Skeletal muscle satellite cell (primary cell): ENCODE measurements around the gene TCFL5.
A peak's percentile ranks its signal among the peaks of the same experiment; 100 is the strongest.
"Not testable (repeated sequence)": the region's sequence is repeated elsewhere in the genome, so short reads cannot be mapped to it uniquely, and the experiment has no call there.

ENCODE experiments used
- H3K27me3 ChIP-seq: 2 replicates; pipeline ENCODE4 v1.7.0; 2013; ENCODE audit warnings: low read length; ENCODE audit not compliant: control insufficient read depth, insufficient read depth
- H3K36me3 ChIP-seq: 2 replicates; pipeline ENCODE4 v1.7.0; 2013; ENCODE audit warnings: mild to moderate bottlenecking, control low read depth, low read length; ENCODE audit not compliant: insufficient read depth
- H3K4me1 ChIP-seq: 2 replicates; pipeline ENCODE4 v1.7.0; 2013; ENCODE audit warnings: low read length; ENCODE audit not compliant: control insufficient read depth, insufficient read depth
- H3K4me2 ChIP-seq: 2 replicates; pipeline ENCODE4 v1.7.0; 2013; ENCODE audit warnings: mild to moderate bottlenecking, low read length
- H3K4me3 ChIP-seq: 2 replicates; pipeline ENCODE4 v1.7.0; 2013; ENCODE audit warnings: low read length
- H3K9ac ChIP-seq: 2 replicates; pipeline ENCODE4 v1.7.0; 2013; ENCODE audit warnings: mild to moderate bottlenecking, low read depth, low read length, moderate library complexity
- H3K9me3 ChIP-seq: replicated peaks from 2 replicates; pipeline ENCODE4 v1.7.0; 2013; ENCODE audit warnings: mild to moderate bottlenecking, control low read depth, low read length

The TCFL5 gene

DNA sequence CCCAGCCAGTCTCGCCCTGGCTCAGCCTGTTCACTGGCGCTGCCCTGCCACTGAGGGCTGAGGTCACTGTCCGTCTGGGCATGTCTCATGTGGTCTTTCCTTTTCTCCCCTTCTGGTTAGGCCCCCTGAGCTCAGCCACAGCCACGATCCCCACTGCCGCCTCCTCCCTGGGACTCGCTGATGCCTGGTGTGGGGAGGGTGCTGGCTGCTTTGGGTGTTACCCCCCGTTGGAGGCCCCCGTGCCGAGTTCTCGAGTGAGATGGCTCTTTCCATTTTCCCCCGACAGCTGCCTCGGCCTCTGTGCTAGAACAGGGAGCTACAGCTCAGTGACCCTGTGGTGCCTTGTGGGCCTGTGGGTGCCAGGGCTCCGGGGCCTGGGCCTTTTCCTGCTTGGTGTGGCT lies 14.9 kb upstream of the TCFL5 start:
- no peaks in the 10 kb centered on the region for H3K27me3 ChIP-seq
- H3K4me2 ChIP-seq, result no peak overlapping the region
- no peaks in the 10 kb centered on the region for H3K9me3 ChIP-seq
- no peak overlapping the region for H3K4me3 ChIP-seq
- peaks cover 10% of the 10 kb centered on the region for H3K36me3 ChIP-seq
- H3K9ac ChIP-seq, result no peak overlapping the region
- peaks cover 11% of the 10 kb centered on the region for H3K4me1 ChIP-seq

DNA sequence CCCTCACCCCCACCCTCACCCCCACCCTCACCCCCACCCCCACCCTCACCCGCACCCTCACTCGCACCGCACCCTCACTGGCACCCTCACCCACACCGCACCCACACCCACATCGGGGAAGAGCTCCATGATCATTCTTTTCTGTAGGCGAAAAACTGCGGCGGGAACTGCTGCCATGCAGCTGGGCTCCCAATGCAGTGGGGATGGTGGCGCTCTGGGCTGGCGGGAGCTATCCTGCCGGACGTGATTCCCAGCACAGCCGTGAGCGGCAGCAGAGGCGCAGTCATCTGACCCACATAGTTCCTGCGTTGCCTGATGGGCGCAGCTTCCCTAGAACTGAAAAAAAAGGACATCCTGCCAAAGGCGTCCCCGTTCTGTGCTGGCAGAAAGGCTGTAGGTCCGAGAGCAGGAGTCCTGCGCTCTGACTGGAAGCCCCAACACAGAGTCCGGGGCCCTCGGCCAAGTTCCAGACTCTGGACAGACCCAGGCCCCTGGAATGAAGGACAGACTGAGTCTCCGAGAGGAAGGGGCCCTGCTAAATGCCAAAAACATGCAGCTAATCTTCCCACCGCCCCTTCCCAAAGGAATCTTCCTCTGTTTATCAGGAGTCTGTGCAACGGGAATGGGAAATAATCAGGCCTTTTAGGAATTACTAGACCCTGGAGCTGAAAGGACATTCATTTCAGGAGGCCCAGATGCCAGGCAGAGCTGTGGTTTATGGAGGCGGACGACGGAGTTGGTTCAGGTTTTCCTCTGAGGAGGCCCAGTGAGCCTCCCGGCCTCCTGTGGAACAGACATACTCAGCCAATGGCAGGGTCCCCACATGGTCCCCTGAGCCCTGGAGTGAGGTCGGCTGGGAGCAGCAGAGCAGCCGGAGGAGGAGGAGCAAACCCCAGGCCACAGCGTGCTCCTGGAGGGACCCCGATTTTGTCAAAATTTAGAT lies 14.1 kb upstream of the TCFL5 start:
- no peaks in the 10 kb centered on the region for H3K9me3 ChIP-seq
- peaks cover 11% of the 10 kb centered on the region for H3K4me1 ChIP-seq
- H3K4me2 ChIP-seq, result peak overlapping the region; percentile 50
- peaks cover 8% of the 10 kb centered on the region for H3K36me3 ChIP-seq
- no peaks in the 10 kb centered on the region for H3K27me3 ChIP-seq
- H3K9ac ChIP-seq, result peak overlapping the region; percentile 66
- H3K4me3 ChIP-seq, result no peak overlapping the region

DNA sequence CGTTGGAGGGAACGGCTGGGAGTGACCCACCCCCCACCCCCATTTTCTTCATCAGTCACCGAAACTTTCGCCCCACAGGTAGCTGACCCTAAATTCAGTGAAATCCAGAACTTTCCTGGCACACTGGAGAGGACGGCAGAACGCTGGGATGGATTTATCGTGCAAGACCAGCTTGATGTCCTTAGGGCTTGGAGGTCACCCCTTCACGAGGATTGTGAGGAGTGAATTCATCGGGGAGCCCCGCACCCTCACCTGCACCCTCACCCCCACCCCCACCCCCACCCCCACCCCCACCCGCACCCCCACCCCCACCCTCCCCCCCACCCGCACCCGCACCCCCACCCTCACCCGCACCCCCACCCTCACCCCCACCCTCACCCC lies 13.3 kb upstream of the TCFL5 start:
- H3K36me3 ChIP-seq, result peaks cover under 1% of the 10 kb centered on the region
- no peaks in the 10 kb centered on the region for H3K27me3 ChIP-seq
- H3K9ac ChIP-seq, result no peak overlapping the region
- no peak overlapping the region for H3K4me2 ChIP-seq
- no peak overlapping the region for H3K4me3 ChIP-seq
- H3K9me3 ChIP-seq, result no peaks in the 10 kb centered on the region
- H3K4me1 ChIP-seq, result peaks cover 11% of the 10 kb centered on the region

DNA sequence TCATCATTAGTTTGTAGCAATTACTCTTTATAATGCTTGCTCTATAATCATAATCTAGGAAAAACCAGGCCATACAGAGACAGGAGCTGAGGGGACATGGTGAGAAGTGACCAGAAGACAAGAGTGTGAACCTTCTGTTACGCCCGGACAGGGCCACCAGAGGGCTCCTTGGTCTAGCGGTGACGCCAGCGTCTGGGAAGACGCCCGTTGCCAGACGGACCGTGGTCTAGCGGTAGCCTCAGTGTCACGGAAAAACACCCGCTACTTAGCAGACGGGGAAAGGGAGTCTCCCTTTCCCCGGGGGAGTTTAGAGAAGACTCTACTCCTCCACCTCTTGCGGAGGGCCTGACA lies 12.0 kb upstream of the TCFL5 start:
- not testable (repeated sequence) for H3K36me3 ChIP-seq, H3K27me3 ChIP-seq, H3K4me3 ChIP-seq, H3K9me3 ChIP-seq, H3K9ac ChIP-seq
- peaks cover 11% of the 10 kb centered on the region for H3K4me1 ChIP-seq
- peak overlapping the region; percentile 3 for H3K4me2 ChIP-seq

DNA sequence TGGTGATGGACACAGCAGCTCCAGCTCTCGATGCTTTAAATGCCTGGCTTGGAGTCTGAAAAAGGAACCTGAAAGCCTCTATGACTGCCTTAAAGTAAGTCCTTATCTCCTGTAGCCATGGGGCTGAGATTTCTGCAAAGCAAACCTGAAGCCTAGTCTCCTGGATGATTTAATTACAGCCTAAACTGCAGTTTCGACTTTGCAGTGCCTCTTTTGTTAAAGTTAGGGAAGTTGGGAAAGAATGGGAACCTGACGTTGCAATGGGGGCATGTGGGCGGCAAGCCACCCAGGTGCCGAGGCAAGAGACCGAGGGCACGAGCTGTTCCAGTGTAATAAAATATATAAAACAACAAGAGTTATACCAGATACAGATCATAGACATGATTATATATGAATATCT lies 11.7 kb upstream of the TCFL5 start:
- Histone ChIP-seq H3K27me3 (no peaks in the 10 kb centered on the region), H3K9ac (no peak overlapping the region), H3K4me1 (peaks cover 11% of the 10 kb centered on the region), H3K9me3 (no peaks in the 10 kb centered on the region), H3K4me3 (no peak overlapping the region), H3K4me2 (no peak overlapping the region), H3K36me3 (no peaks in the 10 kb centered on the region)

DNA sequence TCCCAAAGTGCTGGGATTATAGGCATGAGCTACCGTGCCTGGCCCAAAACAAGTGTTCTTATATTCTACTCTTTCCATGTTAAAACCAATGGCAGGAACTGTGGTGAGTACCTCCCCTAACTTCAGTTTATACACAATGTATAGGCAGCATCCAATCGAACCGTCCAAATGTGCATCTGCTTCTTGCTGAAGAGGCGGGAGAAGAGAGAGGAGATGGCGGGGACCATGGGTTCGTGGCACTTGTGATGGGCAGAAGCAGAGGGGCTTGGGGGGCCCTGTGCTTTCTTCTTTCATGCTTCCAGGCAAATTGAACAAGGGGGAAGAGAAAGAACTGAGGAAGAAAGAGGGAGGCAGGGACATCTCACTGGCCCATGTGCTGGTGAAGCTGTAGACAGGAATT lies 11.2 kb upstream of the TCFL5 start:
- Histone ChIP-seq H3K4me2 (no peak overlapping the region), H3K9me3 (no peaks in the 10 kb centered on the region), H3K36me3 (no peaks in the 10 kb centered on the region), H3K4me3 (no peak overlapping the region), H3K4me1 (peaks cover 11% of the 10 kb centered on the region), H3K9ac (no peak overlapping the region), H3K27me3 (no peaks in the 10 kb centered on the region)

DNA sequence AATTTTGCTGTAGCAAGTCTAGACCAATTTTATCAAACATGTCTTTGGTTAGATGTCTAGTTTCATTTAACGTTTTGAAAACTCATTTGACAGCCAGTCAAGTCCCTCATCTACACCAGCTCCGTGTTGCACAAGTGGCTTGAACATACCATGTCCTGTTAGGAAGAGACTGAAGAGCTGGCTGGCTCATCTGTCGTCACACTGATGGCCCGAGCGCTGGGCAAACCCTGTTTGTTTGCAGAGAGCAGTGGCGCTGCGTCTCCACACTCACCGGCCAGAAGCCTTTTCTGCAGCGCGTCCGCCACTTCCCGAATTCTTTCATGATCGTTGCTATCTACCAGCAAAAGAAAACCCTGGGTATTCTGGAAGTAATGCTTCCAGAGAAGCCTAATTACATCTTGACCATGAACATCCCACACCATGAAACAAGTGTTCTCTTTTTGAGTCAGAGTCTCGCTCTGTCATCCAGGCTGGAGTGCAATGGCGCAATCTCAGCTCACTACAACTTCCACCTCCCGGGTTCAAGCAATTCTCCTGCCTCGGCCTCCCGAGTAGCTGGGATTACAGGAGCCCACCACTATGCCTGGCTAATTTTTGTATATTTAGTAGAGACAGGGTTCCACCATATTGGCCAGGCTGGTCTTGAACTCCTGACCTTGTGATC lies 10.7 kb upstream of the TCFL5 start:
- Histone ChIP-seq H3K4me1 (peaks cover 11% of the 10 kb centered on the region), H3K27me3 (peaks cover 3% of the 10 kb centered on the region), H3K4me3 (no peak overlapping the region), H3K36me3 (no peaks in the 10 kb centered on the region), H3K9ac (no peak overlapping the region), H3K9me3 (no peaks in the 10 kb centered on the region), H3K4me2 (no peak overlapping the region)

DNA sequence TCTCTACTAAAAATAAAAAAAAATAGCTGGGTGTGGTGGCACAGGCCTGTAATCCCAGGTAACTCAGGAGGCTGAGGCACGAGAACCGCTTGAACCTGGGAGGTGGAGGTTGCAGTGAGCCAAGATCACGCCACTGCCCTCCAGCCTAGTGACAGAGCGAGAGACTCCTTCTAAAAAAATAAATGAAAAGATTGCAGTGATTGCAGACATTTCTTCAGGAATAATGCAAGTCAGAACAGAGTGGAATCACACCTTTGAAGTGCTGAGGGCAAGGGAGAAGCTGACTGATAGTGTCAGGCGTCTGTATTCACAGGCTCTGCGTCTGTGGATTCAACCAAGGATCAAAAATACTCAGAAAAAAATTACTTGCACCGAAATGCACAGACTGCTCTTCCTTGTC lies 2.6 kb upstream of the TCFL5 start:
- Histone ChIP-seq H3K9me3 (no peaks in the 10 kb centered on the region), H3K4me3 (no peak overlapping the region), H3K36me3 (no peaks in the 10 kb centered on the region), H3K9ac (no peak overlapping the region), H3K27me3 (peaks cover 9% of the 10 kb centered on the region), H3K4me1 (peaks cover 11% of the 10 kb centered on the region), H3K4me2 (no peak overlapping the region)

DNA sequence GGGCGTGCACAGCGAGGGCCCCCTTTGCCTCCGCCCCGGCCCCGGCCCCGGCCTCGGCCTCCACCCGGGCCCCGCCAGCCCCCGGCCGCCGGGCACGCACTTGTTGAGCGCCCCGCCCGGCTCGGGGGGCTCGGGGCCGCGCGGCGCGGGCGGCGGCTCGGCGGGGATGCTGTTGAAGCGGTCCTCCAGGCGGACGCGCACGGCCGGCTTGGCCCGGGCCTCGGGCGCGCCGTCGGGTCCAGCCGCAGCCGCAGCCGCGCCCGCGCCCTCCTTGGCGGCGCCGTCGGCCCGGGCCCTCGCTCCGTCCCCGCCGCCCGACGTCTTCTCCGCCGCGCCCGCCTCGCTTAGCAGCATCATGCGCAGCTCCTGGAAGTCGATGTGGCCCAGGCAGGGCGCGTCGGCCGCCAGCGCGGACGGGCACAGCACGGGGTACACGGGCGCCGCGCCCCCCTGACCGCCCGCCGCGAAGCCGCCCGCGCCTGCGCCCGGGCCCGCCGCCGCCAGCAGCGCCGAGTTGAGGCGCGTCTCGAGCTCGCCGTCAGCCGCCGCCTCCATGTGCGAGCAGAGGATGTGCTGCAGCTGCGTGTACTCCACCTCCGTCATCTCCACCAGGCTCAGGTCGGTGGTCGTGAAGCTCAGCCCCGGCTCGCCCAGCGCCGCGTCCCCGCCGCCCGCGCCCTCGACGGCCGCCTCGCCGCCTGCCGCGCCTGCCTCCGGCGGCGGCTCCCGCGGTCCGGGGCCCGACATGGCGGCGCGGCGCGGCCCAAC lies 514 bp downstream of the TCFL5 start:
- Histone ChIP-seq H3K4me1 (peaks cover 11% of the 10 kb centered on the region), H3K9ac (peak overlapping the region; percentile 74), H3K4me3 (peak overlapping the region; percentile 84), H3K4me2 (peak overlapping the region; percentile 78), H3K27me3 (peaks cover 3% of the 10 kb centered on the region), H3K9me3 (no peaks in the 10 kb centered on the region), H3K36me3 (peaks cover 9% of the 10 kb centered on the region)

DNA sequence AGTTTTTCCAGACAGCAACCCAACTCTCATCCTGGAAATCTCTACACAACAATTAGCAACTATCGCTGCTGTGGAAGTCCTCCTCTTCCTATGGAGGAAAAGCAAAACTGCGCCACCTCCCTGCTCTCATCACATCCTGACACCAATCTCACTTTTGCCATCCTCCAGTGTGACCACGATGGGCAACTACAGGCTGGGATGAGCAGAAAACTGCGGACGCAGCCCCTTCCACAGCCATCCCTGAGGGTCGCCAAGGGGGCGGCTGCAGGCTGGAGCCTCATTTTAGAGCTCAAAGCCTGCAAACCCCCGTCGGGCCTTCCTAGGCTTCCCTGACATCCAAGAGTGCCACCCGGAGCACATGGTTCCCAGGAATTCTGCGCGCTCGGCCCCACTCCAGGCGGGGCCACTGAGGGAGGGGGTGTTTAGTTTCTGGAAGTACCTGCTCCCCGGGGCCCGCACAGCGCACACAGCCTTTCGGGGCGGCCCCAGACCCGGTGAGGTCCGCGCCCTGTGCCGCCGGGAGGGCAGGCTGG lies 1.2 kb downstream of the TCFL5 start:
- Histone ChIP-seq H3K27me3 (peaks cover 3% of the 10 kb centered on the region), H3K4me3 (peak overlapping the region; percentile 84), H3K9me3 (no peaks in the 10 kb centered on the region), H3K36me3 (peaks cover 9% of the 10 kb centered on the region), H3K4me2 (peak overlapping the region; percentile 78), H3K9ac (peak overlapping the region; percentile 33), H3K4me1 (peaks cover 11% of the 10 kb centered on the region)

DNA sequence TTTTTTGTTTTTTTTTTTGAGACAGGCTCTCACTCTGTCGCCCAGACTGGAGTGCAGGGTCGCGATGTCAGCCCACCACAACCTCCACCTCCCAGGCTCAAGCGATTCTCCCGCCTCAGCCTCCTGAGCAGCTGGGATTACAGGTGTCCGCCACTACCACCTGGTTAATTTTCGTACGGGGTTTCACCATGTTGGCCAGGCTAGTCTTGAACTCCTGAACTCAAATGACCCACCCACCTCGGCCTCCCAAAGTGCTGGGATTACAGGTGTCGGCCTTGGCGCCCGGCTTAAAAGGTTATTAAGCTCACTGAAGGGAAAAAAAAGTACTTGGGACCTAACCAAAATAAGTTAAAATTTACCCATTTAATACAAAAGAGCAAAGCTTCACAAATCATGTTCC lies 1.9 kb downstream of the TCFL5 start:
- Histone ChIP-seq H3K27me3 (no peaks in the 10 kb centered on the region), H3K4me1 (peaks cover 11% of the 10 kb centered on the region), H3K36me3 (peaks cover 11% of the 10 kb centered on the region), H3K9me3 (no peaks in the 10 kb centered on the region), H3K4me3 (no peak overlapping the region), H3K4me2 (peak overlapping the region; percentile 78), H3K9ac (no peak overlapping the region)
